ENCODE results near the gene FBXO41.

The FBXO41 gene

GRCh38 chr2:73238976-73239375 is 45.3 kb downstream of the FBXO41 start:
- no peak for DNase-seq

- no peak for DNase-seq
These were observed 46.1 kb downstream of the FBXO41 start for GRCh38 chr2:73238149-73238548.

GRCh38 chr2:73237168-73237567 is 47.1 kb downstream of the FBXO41 start:
- DNase-seq: no peak

GRCh38 chr2:73235315-73236028 is 48.8 kb downstream of the FBXO41 start:
- no peak for DNase-seq

GRCh38 chr2:73233932-73234832 is 50.1 kb downstream of the FBXO41 start, which contains the start of gene CCT7:
Gene CCT7 (plus strand): TSS chr2:73234308. CDS start chr2:73234379, 71 bp downstream.
- peak; percentile 92 for DNase-seq

GRCh38 chr2:73233154-73233931 is 50.9 kb downstream of the FBXO41 start, which contains the start of gene PRADC1:
Gene PRADC1 (minus strand): TSS chr2:73233239. CDS start chr2:73233160, 79 bp downstream.
- peak; percentile 97 for DNase-seq

GRCh38 chr2:73232403-73233153 is 51.7 kb downstream of the FBXO41 start:
- peak; percentile 25 for DNase-seq

- DNase-seq: no peak
These were observed 55.6 kb downstream of the FBXO41 start for GRCh38 chr2:73228631-73229030.

- no peak for DNase-seq
These were observed 57.2 kb downstream of the FBXO41 start for GRCh38 chr2:73227086-73227485.

- no peak for DNase-seq
These were observed 58.5 kb downstream of the FBXO41 start for GRCh38 chr2:73225513-73226360.

- no peak for DNase-seq
These were observed 60.5 kb downstream of the FBXO41 start for GRCh38 chr2:73223821-73224220.

- DNase-seq: no peak
These were observed 66.0 kb downstream of the FBXO41 start for GRCh38 chr2:73218298-73218697.

GRCh38 chr2:73217826-73218225 is 66.5 kb downstream of the FBXO41 start:
- no peak for DNase-seq

GRCh38 chr2:73217160-73217559 is 67.1 kb downstream of the FBXO41 start:
- DNase-seq: no peak

- DNase-seq: no peak
These were observed 69.0 kb downstream of the FBXO41 start for GRCh38 chr2:73215254-73215653.

GRCh38 chr2:73214120-73215035 is 69.9 kb downstream of the FBXO41 start, which contains the start of gene SMYD5:
Gene SMYD5 (plus strand): TSS chr2:73214245. CDS start chr2:73214267, 22 bp downstream.
- peak; percentile 91 for DNase-seq

GRCh38 chr2:73212448-73213176 is 71.7 kb downstream of the FBXO41 start:
- peak; percentile 75 for DNase-seq

GRCh38 chr2:73212098-73212447 is 72.2 kb downstream of the FBXO41 start:
- DNase-seq: no peak

GRCh38 chr2:73210696-73211095 is 73.6 kb downstream of the FBXO41 start:
- DNase-seq: no peak

All from CD4-positive, alpha-beta T cell treated with Interleukin-12 subunit alpha and Interleukin-12 subunit beta, for 1 hour (primary cell).